ENCODE results near the gene TMEM47. TPM values are rescaled to one million over a fixed set of nuclear protein-coding genes. Genes with fewer than 3 reads are reported as not detected.

Gene TMEM47
- total RNA-seq, 1 experiment from 2014 or later: 4.7 TPM

DNA sequence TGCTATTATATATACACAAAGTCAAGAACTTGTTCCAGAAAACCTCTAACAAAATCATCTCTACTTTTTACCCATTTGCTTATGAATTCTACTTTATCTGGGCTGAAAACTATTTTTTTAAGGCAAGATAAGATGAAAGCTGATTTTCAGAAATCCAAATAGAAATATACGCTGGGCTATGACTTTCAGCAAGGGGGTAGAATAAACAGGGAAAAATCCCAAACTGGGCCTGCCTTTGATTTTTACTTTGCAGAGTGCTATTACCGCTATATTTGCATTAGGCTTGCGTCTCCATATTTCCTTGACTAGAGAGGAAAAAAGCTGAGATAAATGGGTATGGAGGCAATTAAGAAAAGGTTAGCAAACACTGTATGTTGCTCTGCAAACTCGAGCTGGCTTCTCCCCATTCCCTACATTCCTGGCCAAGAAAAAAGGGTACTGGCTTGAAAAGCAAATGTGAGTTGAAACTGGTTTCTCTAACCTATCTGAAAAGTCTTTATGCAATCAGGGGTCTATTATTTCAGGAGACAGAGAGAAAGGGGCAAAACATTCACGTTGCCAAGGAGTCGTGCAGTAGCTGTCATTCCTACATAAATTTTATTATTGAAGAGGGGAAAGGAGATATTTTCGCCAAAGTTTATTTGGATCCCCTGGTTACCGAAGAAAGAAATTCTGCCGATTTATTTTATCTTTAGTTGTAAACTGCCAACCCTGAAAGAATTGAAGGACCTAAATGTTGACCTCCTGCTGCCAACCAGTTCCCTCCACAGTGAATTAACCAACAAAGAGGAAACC lies 2.2 kb downstream of the TMEM47 start:
- DNase-seq (no peak), ATAC-seq (no peak)
- H3K79me2 ChIP-seq (ENCODE audit: low read length): no peaks in the 10 kb centered on the region
- H3K9me3 ChIP-seq (ENCODE audit: low read length): no peaks in the 10 kb centered on the region
- ChIA-PET CTCF (no interaction called here), POLR2A (ENCODE audit: unreplicated experiment) (no interaction called here)
- H3K9me2 ChIP-seq (replicated peaks; ENCODE audit: low read length): no peaks in the 10 kb centered on the region
- no peak for TF ChIP-seq EZH2phosphoT487 (IDR thresholded peaks at IDR 0.05; ENCODE audit: borderline replicate concordance, low read length)
- TF ChIP-seq EZH2 (IDR thresholded peaks at IDR 0.05; ENCODE audit: low read length, unreplicated experiment): no peak
- TF ChIP-seq, protein P1, sequence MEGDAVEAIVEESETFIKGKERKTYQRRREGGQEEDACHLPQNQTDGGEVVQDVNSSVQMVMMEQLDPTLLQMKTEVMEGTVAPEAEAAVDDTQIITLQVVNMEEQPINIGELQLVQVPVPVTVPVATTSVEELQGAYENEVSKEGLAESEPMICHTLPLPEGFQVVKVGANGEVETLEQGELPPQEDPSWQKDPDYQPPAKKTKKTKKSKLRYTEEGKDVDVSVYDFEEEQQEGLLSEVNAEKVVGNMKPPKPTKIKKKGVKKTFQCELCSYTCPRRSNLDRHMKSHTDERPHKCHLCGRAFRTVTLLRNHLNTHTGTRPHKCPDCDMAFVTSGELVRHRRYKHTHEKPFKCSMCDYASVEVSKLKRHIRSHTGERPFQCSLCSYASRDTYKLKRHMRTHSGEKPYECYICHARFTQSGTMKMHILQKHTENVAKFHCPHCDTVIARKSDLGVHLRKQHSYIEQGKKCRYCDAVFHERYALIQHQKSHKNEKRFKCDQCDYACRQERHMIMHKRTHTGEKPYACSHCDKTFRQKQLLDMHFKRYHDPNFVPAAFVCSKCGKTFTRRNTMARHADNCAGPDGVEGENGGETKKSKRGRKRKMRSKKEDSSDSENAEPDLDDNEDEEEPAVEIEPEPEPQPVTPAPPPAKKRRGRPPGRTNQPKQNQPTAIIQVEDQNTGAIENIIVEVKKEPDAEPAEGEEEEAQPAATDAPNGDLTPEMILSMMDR (conservative IDR thresholded peaks at IDR 0.05; ENCODE audit: low read depth, low read length): no peak
- H3K9ac ChIP-seq (ENCODE audit: low read length): no peak overlapping the region
- intact Hi-C loops (cut with micrococcal nuclease): loop anchor here (10.0 kb wide), 1 partner anchor 60 kb away; no protein-coding TSS in a partner anchor
- H3K27ac ChIP-seq (ENCODE audit: low read length): no peak overlapping the region
- no peak overlapping the region for H2AFZ ChIP-seq (ENCODE audit: low read length)
- H3K4me3 ChIP-seq (ENCODE audit: low read length): peak overlapping the region; percentile 68; the same call in 1 of the 2 replicates
- no peaks in the 10 kb centered on the region for H3K27me3 ChIP-seq (ENCODE audit: low read length)
- peak overlapping the region; percentile 78 for H3K4me2 ChIP-seq (ENCODE audit: low read length)
- no peaks in the 10 kb centered on the region for H3K36me3 ChIP-seq (ENCODE audit: low read depth, low read length)
- H4K20me1 ChIP-seq (ENCODE audit: low read length): no peaks in the 10 kb centered on the region
- H3K4me1 ChIP-seq (ENCODE audit: insufficient read depth, low read length): peaks cover 3% of the 10 kb centered on the region; the same call in 1 of the 2 replicates
- no TSS peak for BruUV-seq (replicated peaks)
- no peaks in the 10 kb centered on the region for H3F3A ChIP-seq (ENCODE audit: low read length, unreplicated experiment)

DNA sequence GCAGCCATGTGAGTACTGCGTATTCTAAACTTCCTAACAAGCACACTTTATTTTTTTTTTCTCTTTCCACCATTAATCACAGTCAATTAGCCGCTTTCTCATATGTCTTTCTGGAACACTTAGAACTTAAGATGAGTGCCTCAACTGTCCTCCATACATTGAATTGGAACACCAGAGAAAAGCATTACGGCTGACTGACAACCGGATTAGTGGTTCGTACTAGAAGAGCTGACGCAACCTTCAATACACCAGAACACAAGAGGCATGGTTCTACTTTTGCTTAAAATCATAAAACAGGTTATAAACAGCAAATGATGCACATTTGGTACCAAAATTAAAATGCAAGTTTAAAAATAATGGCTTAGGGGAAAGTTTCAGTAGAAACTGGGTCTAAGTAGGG lies 3.3 kb downstream of the TMEM47 start:
- no peak overlapping the region for H3K4me3 ChIP-seq (ENCODE audit: low read length)
- no peak overlapping the region for H2AFZ ChIP-seq (ENCODE audit: low read length)
- H3K27me3 ChIP-seq (ENCODE audit: low read length): no peaks in the 10 kb centered on the region
- H3K9me3 ChIP-seq (ENCODE audit: low read length): no peaks in the 10 kb centered on the region
- peaks cover 3% of the 10 kb centered on the region; the same call in 1 of the 2 replicates for H3K4me1 ChIP-seq (ENCODE audit: insufficient read depth, low read length)
- POLR2A ChIA-PET (ENCODE audit: unreplicated experiment): no interaction called here
- CTCF ChIA-PET: no interaction called here
- TF ChIP-seq, protein P1 (conservative IDR thresholded peaks at IDR 0.05; ENCODE audit: low read depth, low read length): no peak
- TF ChIP-seq EZH2 (IDR thresholded peaks at IDR 0.05; ENCODE audit: low read length, unreplicated experiment) (no peak), EZH2phosphoT487 (IDR thresholded peaks at IDR 0.05; ENCODE audit: borderline replicate concordance, low read length) (no peak)
- H4K20me1 ChIP-seq (ENCODE audit: low read length): no peaks in the 10 kb centered on the region
- no peaks in the 10 kb centered on the region for H3F3A ChIP-seq (ENCODE audit: low read length, unreplicated experiment)
- intact Hi-C loops (cut with micrococcal nuclease): loop anchor here (10.0 kb wide), 1 partner anchor 61 kb away; no protein-coding TSS in a partner anchor
- no TSS peak for BruUV-seq (replicated peaks)
- no peak overlapping the region for H3K27ac ChIP-seq (ENCODE audit: low read length)
- no peak overlapping the region for H3K9ac ChIP-seq (ENCODE audit: low read length)
- no peaks in the 10 kb centered on the region for H3K36me3 ChIP-seq (ENCODE audit: low read depth, low read length)
- peak overlapping the region; percentile 0; the same call in 1 of the 2 replicates for H3K4me2 ChIP-seq (ENCODE audit: low read length)
- no peak for DNase-seq
- H3K79me2 ChIP-seq (ENCODE audit: low read length): no peaks in the 10 kb centered on the region
- H3K9me2 ChIP-seq (replicated peaks; ENCODE audit: low read length): no peaks in the 10 kb centered on the region
- no peak for ATAC-seq

DNA sequence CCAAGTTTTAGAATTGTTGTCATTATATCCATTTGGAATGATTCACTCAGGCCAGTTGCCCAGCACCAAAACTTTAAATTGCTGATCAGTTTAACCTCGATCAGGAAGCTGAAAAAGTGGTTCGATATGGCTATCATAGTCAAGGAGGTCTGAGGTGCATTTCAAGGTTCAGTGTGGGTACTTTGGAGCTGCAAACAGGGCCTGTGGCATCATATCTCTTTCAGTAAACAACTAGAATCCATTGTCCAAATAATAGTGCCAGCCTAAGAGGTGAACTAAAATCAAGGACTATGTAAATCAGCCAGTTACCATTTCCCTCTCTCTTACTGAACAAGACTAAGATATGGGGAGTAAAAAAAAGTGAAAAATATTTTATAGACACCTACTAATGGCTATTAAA lies 14.2 kb downstream of the TMEM47 start:
- ATAC-seq: no peak
- no peaks in the 10 kb centered on the region for H4K20me1 ChIP-seq (ENCODE audit: low read length)
- H3K9me2 ChIP-seq (replicated peaks; ENCODE audit: low read length): no peaks in the 10 kb centered on the region
- no peak overlapping the region for H3K4me3 ChIP-seq (ENCODE audit: low read length)
- no peaks in the 10 kb centered on the region for H3K27me3 ChIP-seq (ENCODE audit: low read length)
- ChIA-PET CTCF (no interaction called here), POLR2A (ENCODE audit: unreplicated experiment) (no interaction called here)
- BruUV-seq (replicated peaks): no TSS peak
- H3K27ac ChIP-seq (ENCODE audit: low read length): no peak overlapping the region
- H3K9me3 ChIP-seq (ENCODE audit: low read length): no peaks in the 10 kb centered on the region
- H3K9ac ChIP-seq (ENCODE audit: low read length): no peak overlapping the region
- no peak for DNase-seq
- intact Hi-C loops (cut with micrococcal nuclease): no loop called here
- TF ChIP-seq EZH2phosphoT487 (IDR thresholded peaks at IDR 0.05; ENCODE audit: borderline replicate concordance, low read length): no peak
- no peak for TF ChIP-seq EZH2 (IDR thresholded peaks at IDR 0.05; ENCODE audit: low read length, unreplicated experiment)
- TF ChIP-seq, protein P1 (conservative IDR thresholded peaks at IDR 0.05; ENCODE audit: low read depth, low read length): no peak
- H3K4me1 ChIP-seq (ENCODE audit: insufficient read depth, low read length): no peaks in the 10 kb centered on the region
- no peaks in the 10 kb centered on the region for H3K36me3 ChIP-seq (ENCODE audit: low read depth, low read length)
- H3K79me2 ChIP-seq (ENCODE audit: low read length): no peaks in the 10 kb centered on the region
- no peak overlapping the region for H2AFZ ChIP-seq (ENCODE audit: low read length)
- H3F3A ChIP-seq (ENCODE audit: low read length, unreplicated experiment): no peaks in the 10 kb centered on the region
- no peak overlapping the region for H3K4me2 ChIP-seq (ENCODE audit: low read length)
